ENCODE results near the gene STK11. TPM values are rescaled to one million over a fixed set of nuclear protein-coding genes. Genes with fewer than 3 reads are reported as not detected.

STK11 gene
- total RNA-seq, 3 donors from 2014 or later, result 69.6 to 86.6 (median 76.3) TPM

GRCh38 chr19:1163934-1164683 is 41.5 kb upstream of the STK11 start:
- Histone ChIP-seq H3K4me3 (no peak overlapping the region), H3K36me3 (ENCODE audit: low read depth) (no peaks in the 10 kb centered on the region), H3K9me3 (no peaks in the 10 kb centered on the region), H3K4me1 (ENCODE audit: low read depth) (no peaks in the 10 kb centered on the region)
- no peak for TF ChIP-seq CTCF (IDR thresholded peaks at IDR 0.05)
- peak; percentile 53 for ATAC-seq
- intact Hi-C loops (cut with DNase I, micrococcal nuclease), result no loop called here
- no peak for DNase-seq

- Histone ChIP-seq H3K9me3 (no peaks in the 10 kb centered on the region), H3K4me1 (ENCODE audit: low read depth) (peaks cover 6% of the 10 kb centered on the region), H3K4me3 (no peak overlapping the region), H3K36me3 (ENCODE audit: low read depth) (no peaks in the 10 kb centered on the region)
- DNase-seq (peak in 1 of 3 donors; percentile 71), ATAC-seq (peak; percentile 51)
- no peak for TF ChIP-seq CTCF (IDR thresholded peaks at IDR 0.05)
- intact Hi-C loops (cut with DNase I, micrococcal nuclease), result no loop called here
These were observed 40.7 kb upstream of the STK11 start for GRCh38 chr19:1164684-1165531.

DNA sequence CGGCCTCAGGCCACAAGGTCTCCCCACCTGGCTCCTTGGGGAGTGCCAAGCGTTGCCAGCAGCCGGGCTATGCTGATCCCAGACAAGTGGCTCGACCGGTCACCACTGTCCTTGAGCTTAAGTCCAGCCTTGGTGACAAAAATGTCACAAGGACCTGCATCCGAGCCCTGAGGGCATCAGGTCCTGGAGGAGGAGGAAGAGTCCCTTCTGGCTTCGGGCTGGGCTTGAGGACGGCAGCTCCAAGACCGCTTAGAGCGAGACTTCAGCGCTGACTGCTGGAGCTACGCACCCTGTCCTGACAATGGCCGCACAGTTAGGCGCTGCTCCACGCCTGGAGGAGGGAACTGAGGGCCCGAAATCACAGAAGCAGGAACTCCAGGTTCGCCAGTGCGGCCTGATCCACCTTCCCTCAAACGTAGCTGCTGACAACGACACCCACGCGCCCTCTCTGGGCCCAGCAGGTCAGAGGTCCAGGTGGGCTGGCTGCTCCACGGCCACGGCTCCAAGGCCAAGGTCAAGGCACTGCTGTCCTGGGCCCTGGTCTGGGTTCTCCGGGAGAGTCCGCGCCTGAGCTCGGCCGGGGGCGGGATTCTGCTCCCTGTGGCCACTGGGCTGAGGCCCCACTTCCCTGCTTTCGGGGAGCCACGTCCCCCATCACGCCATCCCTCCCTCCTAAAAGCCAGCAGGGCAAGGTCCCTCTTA is 38.6 kb upstream of the STK11 start:
- H3K9me3 ChIP-seq, result no peaks in the 10 kb centered on the region
- H3K4me3 ChIP-seq, result no peak overlapping the region
- no peak for DNase-seq
- TF ChIP-seq CTCF (IDR thresholded peaks at IDR 0.05), result no peak
- H3K36me3 ChIP-seq (ENCODE audit: low read depth), result no peaks in the 10 kb centered on the region
- ATAC-seq, result no peak
- intact Hi-C loops (cut with DNase I, micrococcal nuclease), result no loop called here
- H3K4me1 ChIP-seq (ENCODE audit: low read depth), result peaks cover 8% of the 10 kb centered on the region

- DNase-seq (no peak), ATAC-seq (no peak)
- TF ChIP-seq CTCF (IDR thresholded peaks at IDR 0.05), result no peak
- intact Hi-C loops (cut with DNase I, micrococcal nuclease), result no loop called here
- no peak overlapping the region for H3K4me3 ChIP-seq
- peaks cover 9% of the 10 kb centered on the region for H3K4me1 ChIP-seq (ENCODE audit: low read depth)
- H3K9me3 ChIP-seq, result no peaks in the 10 kb centered on the region
- no peaks in the 10 kb centered on the region for H3K36me3 ChIP-seq (ENCODE audit: low read depth)
These were observed 37.6 kb upstream of the STK11 start for GRCh38 chr19:1167687-1168571.

All from mucosa of descending colon (tissue), 3 donors.